Forelimb muscle (tissue), 1 donor: ENCODE measurements around the gene RHBDD3. TPM values are rescaled to one million over a fixed set of nuclear protein-coding genes. Genes with fewer than 3 reads are reported as not detected.

Experiments
- DNase-seq: peaks from one replicate; pipeline ENCODE4 v3.0.0-alpha.2; 2013; ENCODE audit warnings: low read depth
- polyA plus RNA-seq: library from polyadenylated mRNA; unstranded; fragments of 120-200 nt; gene quantifications from one replicate; pipeline ENCODE4 v1.2.1, GENCODE V29; 2013; ENCODE audit not compliant: insufficient read length

RHBDD3 gene
- 22.9 TPM for polyA plus RNA-seq

- peak; percentile 82 for DNase-seq
Observed at GRCh38 chr22:29267858-29268510, at the start of gene RHBDD3, which contains the start of gene EWSR1. RHBDD3 (minus strand) TSS chr22:29267981; CDS start chr22:29265626, 2,355 bp downstream. EWSR1 (plus strand) TSS chr22:29268268; CDS start chr22:29268337, 69 bp downstream.

DNA sequence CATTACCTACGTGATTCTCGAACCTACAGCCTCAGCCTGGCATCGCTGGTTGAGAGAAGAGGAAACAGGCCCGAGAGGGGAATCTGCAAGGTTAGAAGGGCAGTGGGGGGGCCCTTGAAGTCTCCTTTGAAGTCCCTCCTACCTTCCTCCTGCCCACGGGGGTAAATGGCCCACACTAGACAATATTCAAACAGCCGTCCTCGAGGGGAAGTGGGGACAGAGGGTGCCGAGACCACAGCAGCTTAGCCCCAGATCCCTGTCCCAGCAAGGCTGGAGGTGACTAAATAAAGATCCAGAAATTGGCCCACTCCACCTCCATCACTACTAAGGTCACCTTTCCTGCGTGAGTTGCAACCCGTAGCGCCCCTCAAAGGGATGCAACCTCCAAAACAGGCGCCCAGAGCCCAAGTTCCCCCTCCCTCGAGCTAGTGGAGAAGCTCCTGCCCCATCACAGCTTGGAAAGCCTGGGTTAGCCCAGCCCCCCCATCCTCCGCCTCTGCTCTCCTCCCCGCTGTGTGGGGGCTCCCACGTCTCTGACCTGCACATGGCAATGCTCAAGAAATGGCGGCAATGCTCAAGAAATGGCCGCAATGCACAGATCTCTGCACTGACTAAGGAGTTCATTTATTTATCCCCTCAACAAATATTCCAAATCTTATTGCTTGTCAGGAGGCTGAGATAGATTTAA lies 48.5 kb upstream of the RHBDD3 start:
- DNase-seq: no peak

GRCh38 chr22:29315286-29316140 lies 47.7 kb upstream of the RHBDD3 start, which contains the start of gene RASL10A:
RASL10A (minus strand) TSS chr22:29315697; CDS start chr22:29315246, 451 bp downstream.
- DNase-seq: no peak

DNA sequence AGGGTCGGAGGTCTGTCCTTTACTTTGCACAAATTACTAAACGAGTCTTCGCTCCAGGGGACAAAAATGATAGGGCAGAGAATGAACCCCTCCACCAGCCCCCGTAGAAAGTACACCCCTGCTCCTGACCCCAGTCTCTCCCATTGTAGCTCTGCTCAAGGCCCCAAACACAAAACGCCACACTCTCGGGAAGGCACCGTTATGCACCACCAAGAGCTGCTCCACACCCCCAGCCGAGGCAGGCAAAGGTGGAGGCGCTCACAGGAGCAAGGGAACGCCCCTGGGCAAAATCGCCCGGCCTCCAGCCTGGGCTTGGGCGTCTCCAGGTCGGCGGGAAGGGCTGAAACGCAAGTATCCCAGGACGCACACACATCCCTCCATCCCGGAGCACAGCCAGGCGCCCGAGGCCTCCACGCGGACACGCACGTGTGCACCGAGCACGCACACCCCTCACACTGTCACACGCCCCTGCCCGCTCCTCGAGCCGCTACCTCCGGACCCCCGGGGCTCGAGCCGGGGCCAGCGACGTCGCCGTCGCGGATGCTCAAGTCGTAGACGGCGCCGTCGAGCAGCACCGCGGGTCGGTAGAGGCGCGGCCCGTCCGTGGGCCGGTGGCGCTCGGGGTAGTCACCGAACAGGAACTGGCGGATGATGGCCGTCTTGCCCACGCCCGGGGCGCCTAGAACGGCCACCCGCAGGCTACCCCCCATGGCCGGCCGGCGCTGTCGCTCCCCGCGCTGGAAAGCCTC lies 46.9 kb upstream of the RHBDD3 start:
- no peak for DNase-seq

GRCh38 chr22:29313576-29314466 lies 46.0 kb upstream of the RHBDD3 start:
- DNase-seq: no peak

GRCh38 chr22:29313126-29313575 lies 45.4 kb upstream of the RHBDD3 start:
- no peak for DNase-seq

GRCh38 chr22:29312218-29313125 lies 44.7 kb upstream of the RHBDD3 start:
- no peak for DNase-seq

GRCh38 chr22:29311464-29312217 lies 43.9 kb upstream of the RHBDD3 start:
- no peak for DNase-seq

DNA sequence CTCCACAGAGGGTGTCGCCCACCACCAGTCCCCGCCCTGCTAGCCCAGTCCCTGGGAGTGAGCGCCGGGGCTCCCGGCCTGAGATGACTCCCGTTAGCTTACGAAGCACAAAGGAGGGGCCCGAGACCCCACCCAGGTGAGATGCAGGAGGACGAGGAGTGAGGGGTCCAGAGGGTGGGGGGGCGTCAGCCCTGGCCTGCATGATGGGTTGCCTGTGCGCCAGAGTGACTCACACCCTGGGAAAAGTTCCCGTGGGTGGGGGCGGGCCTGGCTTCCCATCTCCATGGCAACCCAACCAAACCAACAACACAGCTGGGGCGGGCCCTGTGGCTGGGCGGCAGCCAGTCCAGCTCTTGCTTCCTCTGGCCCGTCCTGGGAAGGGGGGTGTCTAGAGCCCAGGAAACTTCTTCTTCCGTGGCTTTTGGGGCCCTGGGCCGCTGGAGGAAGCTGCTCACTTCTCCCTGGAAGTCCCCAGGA lies 43.1 kb upstream of the RHBDD3 start:
- DNase-seq: peak; percentile 91

- DNase-seq: no peak
Observed at GRCh38 chr22:29310065-29310862, 42.5 kb upstream of the RHBDD3 start.

DNA sequence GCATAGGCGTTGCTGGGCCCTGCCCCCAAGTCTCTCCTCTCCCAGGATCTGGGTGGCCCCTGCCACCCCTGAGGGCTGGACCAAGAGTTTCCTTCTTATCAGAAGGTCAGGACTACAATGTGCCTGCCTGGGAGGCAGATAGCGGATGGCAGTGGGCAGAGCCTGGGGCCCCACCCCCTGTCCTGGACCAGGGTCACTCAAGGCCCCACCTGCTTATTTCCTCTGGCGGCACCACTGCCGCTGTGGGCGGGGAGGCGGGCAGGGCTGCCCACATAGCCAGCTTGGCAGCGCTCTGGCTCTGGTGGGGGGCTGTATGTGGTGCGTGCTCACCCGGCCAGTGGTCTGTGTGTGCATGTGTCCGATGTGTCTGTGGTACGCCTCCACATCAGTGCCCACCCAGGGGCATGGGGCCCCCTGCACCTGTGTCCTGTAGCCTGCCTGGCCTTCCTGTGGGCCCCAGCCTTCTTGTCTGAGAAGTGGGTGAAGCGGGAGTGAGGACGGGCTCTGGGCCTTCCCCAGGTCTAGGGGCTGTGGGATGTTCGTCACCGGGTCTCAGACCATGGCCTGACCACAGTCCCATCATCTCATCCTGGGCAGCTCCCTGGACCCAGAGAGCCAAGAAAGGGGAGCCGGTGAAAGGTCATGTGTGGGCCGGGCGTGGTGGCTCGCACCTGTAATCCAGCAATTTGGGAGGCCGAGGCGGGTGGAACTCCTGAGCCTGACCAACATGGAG lies 41.7 kb upstream of the RHBDD3 start:
- no peak for DNase-seq

DNA sequence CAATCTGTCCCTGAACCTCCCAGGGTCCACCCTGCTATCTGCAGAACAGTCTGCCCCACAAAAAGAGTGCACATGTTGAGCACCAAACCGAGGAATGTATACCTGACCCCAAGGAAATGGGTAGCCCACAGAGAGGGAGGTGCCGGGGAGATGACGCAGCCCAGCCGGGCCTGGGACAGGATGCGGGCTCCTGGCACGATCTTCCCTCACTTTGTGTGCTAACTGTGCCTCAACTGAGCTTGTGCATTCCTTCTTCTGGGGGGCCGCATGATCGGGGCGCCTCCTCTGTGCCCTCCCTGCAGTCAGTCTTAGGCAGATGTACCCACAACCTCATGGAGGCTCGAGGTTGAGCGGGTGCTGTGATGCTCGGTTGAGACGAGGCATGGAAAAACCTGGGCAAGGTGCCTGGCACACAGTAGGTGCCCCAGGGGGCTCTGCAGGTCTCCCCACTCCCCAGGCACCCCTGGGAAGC lies 41.0 kb upstream of the RHBDD3 start:
- DNase-seq: no peak

DNA sequence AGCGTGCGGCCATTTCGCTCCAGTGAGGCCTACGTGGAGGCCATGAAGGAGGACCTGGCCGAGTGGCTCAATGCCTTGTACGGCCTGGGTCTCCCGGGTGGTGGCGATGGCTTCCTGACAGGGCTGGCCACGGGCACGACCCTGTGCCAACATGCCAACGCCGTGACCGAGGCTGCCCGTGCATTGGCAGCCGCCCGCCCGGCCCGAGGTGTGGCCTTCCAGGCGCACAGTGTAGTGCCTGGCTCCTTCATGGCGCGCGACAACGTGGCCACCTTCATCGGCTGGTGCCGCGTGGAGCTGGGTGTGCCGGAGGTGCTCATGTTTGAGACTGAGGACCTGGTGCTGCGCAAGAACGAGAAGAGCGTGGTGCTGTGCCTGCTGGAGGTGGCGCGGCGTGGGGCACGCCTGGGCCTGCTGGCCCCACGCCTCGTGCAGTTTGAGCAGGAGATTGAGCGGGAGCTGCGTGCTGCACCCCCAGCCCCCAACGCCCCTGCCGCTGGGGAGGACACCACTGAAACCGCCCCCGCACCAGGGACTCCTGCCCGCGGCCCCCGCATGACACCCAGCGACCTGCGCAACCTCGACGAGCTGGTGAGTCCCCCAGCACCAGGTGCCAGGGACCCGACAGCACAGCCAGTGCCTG lies 40.5 kb upstream of the RHBDD3 start:
- no peak for DNase-seq

GRCh38 chr22:29307596-29308147 lies 39.9 kb upstream of the RHBDD3 start:
- DNase-seq: no peak

DNA sequence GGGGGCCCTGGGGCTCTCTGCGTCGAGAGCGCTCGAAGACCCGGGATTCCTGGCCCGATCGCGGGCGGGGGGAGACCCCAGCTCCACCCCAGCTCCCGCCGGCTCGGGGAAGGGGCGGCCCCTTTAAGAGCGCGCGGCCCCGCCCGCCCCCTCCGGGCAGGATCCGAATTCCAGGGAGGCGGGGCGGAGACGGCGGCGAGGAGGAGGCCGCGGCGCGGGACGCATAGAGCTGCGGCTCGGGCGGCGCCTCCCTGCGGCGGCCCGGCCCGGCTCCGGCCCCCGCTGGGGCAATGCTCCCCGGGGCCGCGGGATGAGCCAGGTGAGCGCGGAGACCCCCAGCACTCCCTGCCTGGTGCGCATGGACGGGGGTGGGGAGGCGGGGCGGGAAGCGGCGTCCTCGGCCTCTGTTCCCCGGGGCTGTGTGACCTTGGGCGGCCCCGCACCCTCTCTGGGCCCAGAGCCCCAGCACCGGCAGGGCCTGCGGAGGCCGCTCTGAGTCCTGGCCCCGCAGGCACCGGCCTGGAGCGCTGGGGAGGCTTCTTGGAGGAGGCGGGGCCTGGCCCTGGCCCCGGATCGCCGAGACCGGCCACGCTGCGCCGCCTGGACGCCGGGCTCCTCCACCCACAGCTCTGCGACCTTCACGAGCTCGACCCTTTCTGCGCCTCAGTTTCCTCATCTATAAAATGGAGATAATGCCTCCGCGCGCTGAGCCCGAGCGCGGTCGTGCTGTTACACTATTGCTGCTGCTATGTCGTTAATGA lies 39.2 kb upstream of the RHBDD3 start:
- DNase-seq: no peak
